SIG-M5 (cell line): ENCODE measurements around the gene JARID2.

Experiments
- DNase-seq: peaks from one replicate; lab custom pipeline; 2025; lab: John Stamatoyannopoulos, UW

JARID2 gene

GRCh38 chr6:15547400-15547799 is 301.5 kb downstream of the JARID2 start:
- DNase-seq, result no peak

GRCh38 chr6:15549371-15549770 is 303.5 kb downstream of the JARID2 start:
- DNase-seq, result no peak

GRCh38 chr6:15550546-15551123 is 304.8 kb downstream of the JARID2 start:
- DNase-seq, result no peak

GRCh38 chr6:15551262-15551661 is 305.4 kb downstream of the JARID2 start:
- DNase-seq, result no peak

- no peak for DNase-seq
These were observed 305.9 kb downstream of the JARID2 start for GRCh38 chr6:15551798-15552197.

GRCh38 chr6:15553031-15553430 is 307.2 kb downstream of the JARID2 start:
- no peak for DNase-seq

- no peak for DNase-seq
These were observed 307.9 kb downstream of the JARID2 start for GRCh38 chr6:15553736-15554294.

- DNase-seq, result no peak
These were observed 308.8 kb downstream of the JARID2 start for GRCh38 chr6:15554728-15555100.

GRCh38 chr6:15555101-15556038 is 309.5 kb downstream of the JARID2 start:
- DNase-seq, result no peak

- no peak for DNase-seq
These were observed 310.8 kb downstream of the JARID2 start for GRCh38 chr6:15556711-15557110.

- DNase-seq, result no peak
These were observed 311.3 kb downstream of the JARID2 start for GRCh38 chr6:15557174-15557573.

GRCh38 chr6:15560713-15561112 is 314.8 kb downstream of the JARID2 start:
- DNase-seq, result no peak

GRCh38 chr6:15561447-15562199 is 315.8 kb downstream of the JARID2 start:
- DNase-seq, result no peak

GRCh38 chr6:15562977-15563376 is 317.1 kb downstream of the JARID2 start:
- no peak for DNase-seq

- no peak for DNase-seq
These were observed 323.4 kb downstream of the JARID2 start for GRCh38 chr6:15569035-15569995.

GRCh38 chr6:15570171-15570570 is 324.3 kb downstream of the JARID2 start:
- DNase-seq, result no peak
